Activated naive CD4-positive, alpha-beta T cell treated with anti-CD3 and anti-CD28 coated beads, Interleukin-2, amount 50 U/mL, for 24 hours (primary cell): ENCODE data around the gene SPINDOC.

Source experiments
- H3K27ac Mint-ChIP-seq: one replicate; pipeline ENCODE4 v1.8.0; 2021; ENCODE audit warnings: mild to moderate bottlenecking, mixed read lengths
- H3K27me3 Mint-ChIP-seq: one replicate; pipeline ENCODE4 v1.8.0; 2021; ENCODE audit warnings: mixed read lengths
- H3K36me3 Mint-ChIP-seq: one replicate; pipeline ENCODE4 v1.8.0; 2021; ENCODE audit warnings: mixed read lengths
- H3K4me1 Mint-ChIP-seq: one replicate; pipeline ENCODE4 v1.8.0; 2021; ENCODE audit warnings: mixed read lengths
- H3K4me3 Mint-ChIP-seq: one replicate; pipeline ENCODE4 v1.8.0; 2021; ENCODE audit warnings: mild to moderate bottlenecking, mixed read lengths
- H3K9me3 Mint-ChIP-seq: one replicate; pipeline ENCODE4 v1.8.0; 2021; ENCODE audit warnings: mixed read lengths

SPINDOC gene

DNA sequence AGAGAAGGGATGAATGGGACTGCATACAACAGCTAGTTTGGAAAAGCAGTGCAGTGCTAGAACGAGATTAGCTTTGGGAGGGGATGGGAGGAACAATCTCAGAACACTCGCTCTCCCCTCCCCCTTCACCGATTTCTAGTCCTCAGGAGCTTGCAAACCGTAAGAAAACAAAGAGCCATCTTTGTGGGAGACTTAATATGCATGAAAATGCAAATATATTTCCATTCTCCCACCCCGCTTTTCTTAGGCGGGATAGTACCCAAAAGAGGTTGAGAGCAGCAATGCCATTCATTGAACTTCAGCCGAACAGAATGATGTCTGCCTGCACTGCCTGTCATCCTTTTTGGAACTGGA lies 1.1 kb downstream of the SPINDOC start:
- Mint-ChIP-seq H3K27me3 (no peaks in the 10 kb centered on the region), H3K9me3 (no peaks in the 10 kb centered on the region), H3K4me3 (peak overlapping the region; percentile 78), H3K4me1 (peaks cover 21% of the 10 kb centered on the region), H3K36me3 (peaks cover 2% of the 10 kb centered on the region), H3K27ac (no peak overlapping the region)

DNA sequence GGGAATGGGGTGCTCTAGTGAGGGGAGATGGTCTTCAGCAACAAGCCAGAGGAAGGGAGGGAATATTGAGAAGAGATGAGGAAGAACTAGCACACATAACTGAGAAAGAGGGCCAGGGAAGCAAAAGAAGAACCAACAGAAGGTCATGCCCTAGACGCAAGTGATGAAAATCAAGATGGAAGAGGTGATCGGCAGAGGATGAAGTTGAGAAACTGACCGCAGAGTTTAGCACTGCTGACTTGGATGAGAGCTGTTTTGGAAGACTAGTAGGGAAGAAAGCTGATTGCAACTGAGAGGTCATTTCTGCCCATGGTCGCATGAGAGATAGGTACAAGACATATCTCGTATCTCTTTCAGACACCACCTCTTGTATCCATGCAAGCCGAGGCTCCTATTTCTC lies 2.9 kb downstream of the SPINDOC start:
- Mint-ChIP-seq H3K27ac (no peak overlapping the region), H3K4me3 (no peak overlapping the region), H3K4me1 (peaks cover 21% of the 10 kb centered on the region), H3K9me3 (no peaks in the 10 kb centered on the region), H3K27me3 (no peaks in the 10 kb centered on the region), H3K36me3 (peaks cover 8% of the 10 kb centered on the region)

DNA sequence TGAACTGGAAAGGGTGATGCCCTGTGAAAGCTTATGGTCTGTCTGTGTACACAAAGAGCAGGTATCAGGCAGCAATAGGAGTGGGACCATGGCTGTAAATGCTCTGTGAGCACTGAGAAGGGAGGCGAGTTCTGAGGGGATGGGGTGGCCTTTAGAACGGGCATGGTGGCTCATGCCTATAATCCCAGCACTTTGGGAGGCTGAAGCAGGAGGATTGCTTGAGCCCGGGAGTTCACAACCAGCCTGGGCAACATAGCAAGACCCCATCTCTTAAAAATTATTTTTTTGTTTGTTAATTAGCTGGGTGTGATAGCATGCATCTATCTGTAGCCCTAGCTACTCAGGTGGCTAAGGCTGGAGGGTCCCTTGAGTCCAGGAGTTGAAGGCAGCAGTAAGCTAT lies 3.5 kb downstream of the SPINDOC start:
- Mint-ChIP-seq H3K27ac (no peak overlapping the region), H3K4me3 (no peak overlapping the region), H3K4me1 (peaks cover 21% of the 10 kb centered on the region), H3K9me3 (no peaks in the 10 kb centered on the region), H3K36me3 (peaks cover 8% of the 10 kb centered on the region), H3K27me3 (no peaks in the 10 kb centered on the region)

DNA sequence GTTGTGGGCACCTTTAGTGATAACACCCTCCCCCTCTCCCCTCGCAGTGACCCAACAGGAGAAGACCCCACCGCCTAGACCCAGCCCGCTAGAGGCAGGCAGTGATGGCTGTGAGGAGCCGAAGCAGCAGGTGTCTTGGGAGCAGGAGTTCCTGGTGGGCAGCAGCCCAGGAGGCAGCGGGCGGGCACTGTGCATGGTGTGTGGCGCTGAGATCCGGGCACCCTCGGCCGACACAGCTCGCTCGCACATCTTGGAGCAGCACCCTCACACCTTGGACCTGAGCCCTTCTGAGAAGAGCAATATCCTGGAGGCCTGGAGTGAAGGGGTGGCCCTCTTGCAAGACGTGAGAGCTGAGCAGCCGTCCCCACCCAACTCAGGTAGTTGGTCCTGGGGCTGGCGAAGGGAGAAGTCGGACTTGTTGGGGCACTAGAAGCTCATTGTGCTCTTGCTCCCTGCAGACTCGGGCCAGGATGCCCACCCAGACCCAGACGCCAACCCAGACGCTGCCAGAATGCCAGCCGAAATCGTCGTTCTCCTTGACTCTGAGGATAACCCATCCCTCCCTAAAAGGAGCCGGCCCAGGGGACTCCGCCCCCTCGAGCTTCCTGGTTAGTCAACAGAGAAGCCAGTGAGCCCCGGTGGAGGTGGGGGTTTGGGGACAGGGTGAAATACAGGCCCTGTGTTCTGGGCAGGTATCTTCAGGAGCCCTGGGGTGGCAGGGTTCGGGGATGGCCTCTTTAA lies 4.7 kb downstream of the SPINDOC start:
- peaks cover 14% of the 10 kb centered on the region for H3K4me1 Mint-ChIP-seq
- no peak overlapping the region for H3K27ac Mint-ChIP-seq
- H3K9me3 Mint-ChIP-seq, result no peaks in the 10 kb centered on the region
- H3K36me3 Mint-ChIP-seq, result peaks cover 12% of the 10 kb centered on the region
- H3K27me3 Mint-ChIP-seq, result no peaks in the 10 kb centered on the region
- no peak overlapping the region for H3K4me3 Mint-ChIP-seq

DNA sequence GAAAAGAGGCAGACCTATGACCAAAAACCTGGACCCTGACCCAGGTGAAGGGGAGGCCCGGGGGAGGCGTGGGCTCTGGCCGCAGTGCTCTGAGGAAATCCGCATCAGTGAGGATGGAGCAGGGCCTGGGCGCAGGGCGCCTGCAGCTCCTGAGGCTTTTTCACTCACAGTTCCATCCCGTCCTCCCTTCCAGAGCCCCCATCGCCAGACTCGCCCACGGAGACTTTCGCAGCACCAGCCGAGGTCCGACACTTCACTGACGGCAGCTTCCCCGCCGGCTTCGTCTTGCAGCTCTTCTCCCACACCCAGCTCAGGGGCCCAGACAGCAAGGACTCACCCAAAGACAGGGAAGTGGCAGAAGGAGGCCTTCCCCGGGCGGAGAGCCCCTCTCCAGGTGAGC lies 5.4 kb downstream of the SPINDOC start:
- Mint-ChIP-seq H3K27ac (no peak overlapping the region), H3K27me3 (no peaks in the 10 kb centered on the region), H3K4me1 (peaks cover 14% of the 10 kb centered on the region), H3K9me3 (no peaks in the 10 kb centered on the region), H3K4me3 (no peak overlapping the region), H3K36me3 (peaks cover 14% of the 10 kb centered on the region)

DNA sequence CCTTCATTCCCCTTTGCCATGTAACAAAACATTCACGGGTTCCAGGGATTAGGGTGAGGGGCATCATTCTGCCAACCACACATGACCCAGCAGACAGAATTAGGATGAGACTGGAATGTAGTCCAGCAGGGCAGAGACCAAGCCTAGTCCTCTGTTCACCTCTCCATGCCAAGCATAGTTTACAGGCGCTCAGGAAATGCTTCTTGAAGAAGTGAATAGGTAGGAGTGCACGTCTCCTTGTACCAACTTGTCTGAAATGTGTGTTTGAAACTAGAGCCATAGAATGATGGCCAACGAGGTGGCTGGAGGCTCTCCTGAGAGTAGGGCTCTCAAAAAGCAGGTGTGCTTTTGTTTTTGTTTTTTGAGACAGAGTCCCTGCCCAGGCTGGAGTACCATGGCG lies 8.2 kb downstream of the SPINDOC start:
- H3K4me3 Mint-ChIP-seq, result no peak overlapping the region
- H3K4me1 Mint-ChIP-seq, result no peaks in the 10 kb centered on the region
- no peaks in the 10 kb centered on the region for H3K9me3 Mint-ChIP-seq
- H3K36me3 Mint-ChIP-seq, result peaks cover 23% of the 10 kb centered on the region
- H3K27ac Mint-ChIP-seq, result no peak overlapping the region
- no peaks in the 10 kb centered on the region for H3K27me3 Mint-ChIP-seq

DNA sequence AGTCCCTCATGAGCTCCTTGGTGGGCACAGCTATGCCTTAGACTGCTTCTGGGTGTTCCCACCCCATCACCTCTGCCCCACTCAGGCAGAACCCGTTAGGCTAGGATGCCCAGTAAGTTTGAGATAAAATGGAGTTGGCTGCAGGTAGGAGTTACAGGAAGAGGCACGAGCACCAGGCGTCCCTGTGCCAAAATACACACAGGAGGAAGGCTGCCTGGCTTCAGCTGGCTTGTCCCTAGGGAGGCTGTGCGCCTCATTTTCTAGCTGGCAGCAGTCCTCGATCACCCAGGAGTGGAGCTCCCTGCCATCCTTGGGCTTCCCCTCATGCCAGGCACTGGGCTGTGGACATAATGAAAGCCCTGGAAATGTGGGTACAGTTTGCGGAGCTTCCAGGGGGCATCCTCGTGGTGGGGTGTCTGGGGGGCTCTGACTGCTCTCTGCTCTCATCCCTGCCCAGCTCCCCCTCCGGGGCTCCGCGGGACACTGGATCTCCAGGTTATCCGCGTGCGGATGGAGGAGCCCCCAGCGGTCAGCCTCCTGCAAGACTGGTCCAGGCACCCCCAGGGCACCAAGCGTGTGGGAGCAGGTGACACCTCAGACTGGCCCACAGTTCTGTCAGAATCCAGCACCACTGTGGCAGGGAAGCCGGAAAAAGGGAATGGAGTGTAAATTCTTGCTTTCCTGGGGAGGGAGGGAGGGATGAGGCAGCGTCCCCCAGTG lies 13.4 kb downstream of the SPINDOC start:
- H3K27me3 Mint-ChIP-seq, result no peaks in the 10 kb centered on the region
- no peak overlapping the region for H3K27ac Mint-ChIP-seq
- H3K36me3 Mint-ChIP-seq, result peaks cover 15% of the 10 kb centered on the region
- no peaks in the 10 kb centered on the region for H3K9me3 Mint-ChIP-seq
- H3K4me1 Mint-ChIP-seq, result no peaks in the 10 kb centered on the region
- no peak overlapping the region for H3K4me3 Mint-ChIP-seq

DNA sequence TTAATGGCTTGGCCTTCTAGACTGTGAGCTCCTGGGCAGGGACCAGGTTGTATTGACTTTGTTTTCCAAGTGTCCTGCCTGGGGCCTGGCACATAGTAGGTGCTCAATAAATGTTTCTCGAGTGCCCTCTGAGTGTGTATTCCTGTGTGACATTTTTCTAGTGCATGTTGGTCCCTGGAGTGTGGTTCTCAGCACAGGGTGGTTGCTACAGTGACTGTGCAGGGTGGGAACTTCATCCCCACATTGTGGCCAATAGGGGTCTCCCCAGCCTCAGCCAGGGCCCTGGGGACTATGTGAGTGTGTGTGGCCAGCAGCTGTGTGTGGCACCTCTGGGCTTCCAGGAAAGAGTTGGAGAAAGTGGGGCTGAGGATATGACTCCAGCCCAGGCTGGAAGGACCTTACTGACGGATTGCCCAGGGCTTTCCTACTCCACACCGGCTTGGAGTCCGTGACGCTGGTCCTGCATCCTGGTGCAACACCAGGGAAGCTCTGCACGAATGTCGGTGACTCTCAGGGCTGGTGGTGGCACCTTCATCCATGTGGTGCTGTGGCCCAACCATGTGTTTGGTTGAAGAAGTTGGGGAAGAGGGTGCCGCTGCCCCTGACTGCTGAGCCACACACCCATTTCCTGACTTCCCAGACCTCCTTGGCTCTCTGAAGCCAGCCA lies 16.7 kb downstream of the SPINDOC start:
- Mint-ChIP-seq H3K27ac (no peak overlapping the region), H3K9me3 (no peaks in the 10 kb centered on the region), H3K36me3 (no peaks in the 10 kb centered on the region), H3K4me1 (no peaks in the 10 kb centered on the region), H3K4me3 (no peak overlapping the region), H3K27me3 (no peaks in the 10 kb centered on the region)

DNA sequence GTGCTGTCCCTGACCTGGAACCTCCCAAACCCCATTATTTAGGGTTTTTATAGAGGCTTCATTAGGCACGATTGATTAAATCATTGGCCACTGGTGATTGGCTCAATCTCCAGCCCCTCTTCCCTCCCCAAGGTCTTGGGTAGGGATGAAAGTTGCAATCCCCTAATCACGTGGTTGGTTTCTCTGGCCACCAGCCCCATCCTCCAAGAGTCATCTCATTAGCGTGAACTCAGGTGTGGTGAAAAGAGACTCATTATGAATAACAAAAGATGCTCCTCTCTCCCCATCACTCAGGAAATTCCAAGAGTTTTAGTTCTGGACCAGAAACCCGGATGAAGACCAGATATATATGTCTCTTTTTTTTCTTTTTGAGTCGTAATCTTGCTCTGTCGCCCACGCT lies 18.1 kb downstream of the SPINDOC start:
- H3K27me3 Mint-ChIP-seq, result no peaks in the 10 kb centered on the region
- H3K27ac Mint-ChIP-seq, result no peak overlapping the region
- no peak overlapping the region for H3K4me3 Mint-ChIP-seq
- H3K4me1 Mint-ChIP-seq, result no peaks in the 10 kb centered on the region
- no peaks in the 10 kb centered on the region for H3K9me3 Mint-ChIP-seq
- no peaks in the 10 kb centered on the region for H3K36me3 Mint-ChIP-seq

DNA sequence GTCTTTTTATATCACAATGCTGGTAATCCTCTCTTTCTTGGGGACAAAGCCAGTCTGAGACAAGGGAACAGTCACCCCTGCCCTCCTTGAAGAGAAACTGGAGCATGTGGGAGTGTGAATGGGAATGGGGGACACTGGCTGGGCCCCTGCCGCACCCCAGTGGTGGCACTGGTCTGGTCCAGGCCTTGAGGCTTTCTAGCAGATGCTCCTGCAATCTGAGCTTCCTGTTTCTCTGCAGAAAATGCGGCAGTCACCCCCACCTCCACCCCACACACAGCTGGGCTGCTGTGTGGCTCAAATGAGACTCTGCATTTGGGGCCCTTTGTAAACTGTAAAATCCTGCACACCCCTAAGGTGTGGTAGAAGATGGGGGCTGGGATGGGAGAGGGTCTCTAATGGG lies 19.1 kb downstream of the SPINDOC start:
- Mint-ChIP-seq H3K9me3 (no peaks in the 10 kb centered on the region), H3K27ac (no peak overlapping the region), H3K36me3 (no peaks in the 10 kb centered on the region), H3K4me1 (peaks cover 6% of the 10 kb centered on the region), H3K4me3 (no peak overlapping the region), H3K27me3 (no peaks in the 10 kb centered on the region)

DNA sequence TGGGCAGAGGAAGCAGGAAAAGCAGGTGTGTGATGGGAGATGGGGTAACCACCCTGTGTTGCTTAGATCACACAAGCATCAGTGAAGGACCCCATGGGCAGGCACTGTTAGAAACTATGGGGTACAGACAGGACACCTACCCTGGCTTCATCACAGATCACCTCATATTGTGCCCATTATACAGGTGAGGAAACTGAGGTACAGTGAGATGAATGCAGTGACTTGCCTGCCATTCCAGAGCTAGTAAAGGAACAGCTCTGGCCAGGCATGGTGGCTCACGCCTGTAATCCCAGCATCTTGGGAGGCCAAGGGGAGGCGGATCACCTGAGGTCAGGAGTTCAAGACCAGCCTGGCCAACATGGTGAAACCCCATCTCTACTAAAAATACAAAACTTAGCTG lies 19.8 kb downstream of the SPINDOC start:
- Mint-ChIP-seq H3K9me3 (no peaks in the 10 kb centered on the region), H3K27me3 (no peaks in the 10 kb centered on the region), H3K4me1 (peaks cover 13% of the 10 kb centered on the region), H3K27ac (no peak overlapping the region), H3K4me3 (no peak overlapping the region), H3K36me3 (no peaks in the 10 kb centered on the region)

DNA sequence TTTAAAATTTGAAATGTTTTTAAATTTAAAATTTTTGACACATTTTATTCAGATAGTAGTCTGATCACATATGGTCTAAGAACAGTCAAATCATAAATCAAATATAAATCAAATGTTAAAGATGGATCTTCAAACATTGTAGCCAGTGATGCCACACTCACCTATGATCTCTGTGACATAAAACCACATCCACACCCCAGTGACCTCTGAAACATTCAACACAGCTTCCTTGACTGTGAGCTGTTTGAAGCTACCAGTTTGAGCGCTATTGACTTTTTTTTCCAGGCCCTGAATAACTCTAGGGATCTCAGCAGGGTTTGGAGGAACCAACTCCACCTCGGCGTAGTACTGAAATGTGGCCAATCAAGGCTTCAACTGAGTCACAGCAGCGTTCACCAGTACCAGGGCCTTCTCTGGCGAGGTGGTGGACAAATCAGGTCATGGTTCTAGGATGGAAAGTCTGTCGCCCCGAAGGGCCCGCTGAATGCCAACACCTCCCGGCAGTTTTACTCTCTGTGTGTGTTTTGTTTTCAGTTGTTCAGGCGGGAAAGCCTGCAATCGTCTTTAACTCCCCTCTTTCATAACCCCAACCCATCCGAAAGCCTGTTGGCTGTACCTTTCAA lies 21.4 kb downstream of the SPINDOC start:
- H3K9me3 Mint-ChIP-seq, result no peaks in the 10 kb centered on the region
- no peak overlapping the region for H3K27ac Mint-ChIP-seq
- no peaks in the 10 kb centered on the region for H3K27me3 Mint-ChIP-seq

DNA sequence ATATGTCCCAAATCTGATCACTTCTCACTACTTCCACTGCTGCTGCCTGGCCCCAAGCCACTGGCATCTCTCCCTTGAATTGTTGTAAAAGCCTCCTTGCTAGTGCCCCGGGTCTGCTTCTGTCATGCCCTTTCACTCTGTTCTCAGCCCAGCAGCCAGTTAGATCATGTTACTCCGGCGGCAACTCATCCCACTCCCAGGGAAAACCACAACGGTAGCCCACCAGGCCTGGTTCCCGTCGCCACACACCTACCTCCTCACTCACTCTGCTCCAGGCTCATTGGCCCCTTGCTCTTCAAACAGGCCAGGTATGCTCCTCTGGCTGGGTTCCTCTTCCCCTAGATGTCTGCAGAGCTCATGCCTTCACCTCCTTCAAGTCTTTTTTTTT lies 21.9 kb downstream of the SPINDOC start:
- no peaks in the 10 kb centered on the region for H3K9me3 Mint-ChIP-seq
- no peaks in the 10 kb centered on the region for H3K27me3 Mint-ChIP-seq
- peaks cover 21% of the 10 kb centered on the region for H3K4me1 Mint-ChIP-seq
- H3K4me3 Mint-ChIP-seq, result no peak overlapping the region
- H3K36me3 Mint-ChIP-seq, result no peaks in the 10 kb centered on the region
- no peak overlapping the region for H3K27ac Mint-ChIP-seq

More for the DNA sequence above, 21.4 kb downstream of the SPINDOC start:
- H3K4me1 Mint-ChIP-seq, result peaks cover 18% of the 10 kb centered on the region
- H3K4me3 Mint-ChIP-seq, result no peak overlapping the region
- no peaks in the 10 kb centered on the region for H3K36me3 Mint-ChIP-seq

DNA sequence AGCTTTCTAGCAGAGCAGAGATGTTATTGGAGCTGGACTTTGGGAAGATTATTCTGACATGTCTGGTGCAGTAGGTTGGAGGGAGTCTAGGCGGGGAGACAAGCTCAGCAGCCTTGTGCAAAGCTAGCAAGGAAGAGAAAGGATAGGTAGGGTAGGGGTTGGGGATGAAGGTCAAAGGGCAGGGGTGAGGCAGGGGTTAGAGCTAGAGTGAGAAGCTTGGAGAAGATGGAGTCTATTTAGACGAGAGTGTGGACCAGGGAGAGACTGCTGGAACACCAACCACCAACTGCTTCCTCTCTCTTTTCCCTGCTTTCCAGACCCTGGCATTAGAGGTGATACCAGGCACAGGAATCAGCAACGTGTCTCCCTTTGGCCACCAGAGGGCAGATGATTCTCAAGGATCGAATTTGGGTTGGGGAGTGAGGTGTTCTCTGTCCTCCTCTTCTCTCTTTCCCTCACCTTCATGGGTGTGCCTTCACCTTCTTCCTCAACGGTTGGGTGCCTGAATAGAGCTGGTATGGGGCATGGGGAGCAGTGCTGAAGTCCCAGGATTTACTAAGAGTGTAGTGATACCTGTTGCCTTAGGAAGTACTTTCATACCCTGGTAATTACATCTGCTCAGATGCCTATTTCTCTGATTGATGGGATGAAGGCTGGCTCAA lies 23.9 kb downstream of the SPINDOC start:
- Mint-ChIP-seq H3K4me1 (peaks cover 41% of the 10 kb centered on the region), H3K36me3 (no peaks in the 10 kb centered on the region), H3K9me3 (no peaks in the 10 kb centered on the region), H3K27ac (no peak overlapping the region), H3K27me3 (no peaks in the 10 kb centered on the region), H3K4me3 (peak overlapping the region; percentile 40)

DNA sequence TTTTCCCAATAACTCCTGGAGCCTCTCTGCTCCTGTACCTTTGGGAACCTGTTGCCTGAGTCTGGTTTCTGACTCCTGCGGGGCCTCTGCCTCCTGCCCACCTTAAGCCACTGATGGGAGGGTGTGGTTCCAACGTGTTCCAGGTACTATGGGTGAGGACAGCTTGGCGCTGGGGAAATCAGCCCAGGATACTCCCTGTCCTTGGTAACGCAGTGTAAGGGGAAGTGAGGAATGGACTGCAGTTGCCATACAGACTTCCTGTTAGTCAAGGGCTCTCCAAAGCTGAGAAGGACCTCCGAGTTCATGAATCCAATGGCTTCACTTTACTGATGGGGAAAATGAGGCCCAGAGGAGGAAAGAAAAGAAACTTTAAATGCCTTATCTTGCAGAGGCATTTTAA lies 24.5 kb downstream of the SPINDOC start:
- peaks cover 47% of the 10 kb centered on the region for H3K4me1 Mint-ChIP-seq

More for the DNA sequence above, 24.5 kb downstream of the SPINDOC start:
- H3K27me3 Mint-ChIP-seq, result no peaks in the 10 kb centered on the region
- H3K4me3 Mint-ChIP-seq, result peak overlapping the region; percentile 86
- H3K36me3 Mint-ChIP-seq, result peaks cover 2% of the 10 kb centered on the region
- H3K9me3 Mint-ChIP-seq, result no peaks in the 10 kb centered on the region
- H3K27ac Mint-ChIP-seq, result no peak overlapping the region
